ENCODE results near the gene MYOC. TPM values are rescaled to one million over a fixed set of nuclear protein-coding genes. Genes with fewer than 3 reads are reported as not detected.
A peak's percentile ranks its signal among the peaks of the same experiment; 100 is the strongest.

Gene MYOC
- total RNA-seq, 1 donor from 2014 or later, result 0.69 TPM

DNA sequence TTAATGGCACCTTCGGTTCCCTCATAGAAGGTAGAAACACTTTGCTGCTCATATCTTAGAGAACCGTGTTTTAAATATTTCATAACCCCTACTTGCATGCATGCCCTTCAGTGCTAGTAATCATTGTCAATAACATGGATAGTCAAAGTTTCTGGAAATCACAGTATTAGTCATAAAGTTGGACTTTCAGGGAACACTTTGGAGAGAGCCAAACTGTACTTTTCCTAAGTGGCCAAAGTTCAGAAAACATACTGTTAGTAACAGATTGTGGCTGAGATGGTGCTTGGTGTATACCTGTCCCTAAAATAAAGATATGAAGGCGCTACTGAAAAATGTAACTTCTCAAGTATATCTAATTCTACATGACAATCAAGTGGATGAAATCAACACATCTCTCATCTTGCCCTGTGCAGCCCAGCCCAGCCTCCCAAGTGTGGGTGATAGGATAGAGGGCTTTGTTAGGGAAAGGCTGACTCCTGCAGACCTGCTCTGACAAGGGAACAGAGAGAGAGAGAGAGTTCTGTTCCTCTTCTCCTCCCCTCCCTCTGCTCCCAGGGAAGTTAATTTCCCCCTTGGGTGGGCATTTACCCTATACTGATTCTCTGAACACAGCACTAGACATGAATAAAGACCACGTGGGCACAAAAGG, 14.4 kb downstream of the MYOC start:
- TF ChIP-seq, protein P1, sequence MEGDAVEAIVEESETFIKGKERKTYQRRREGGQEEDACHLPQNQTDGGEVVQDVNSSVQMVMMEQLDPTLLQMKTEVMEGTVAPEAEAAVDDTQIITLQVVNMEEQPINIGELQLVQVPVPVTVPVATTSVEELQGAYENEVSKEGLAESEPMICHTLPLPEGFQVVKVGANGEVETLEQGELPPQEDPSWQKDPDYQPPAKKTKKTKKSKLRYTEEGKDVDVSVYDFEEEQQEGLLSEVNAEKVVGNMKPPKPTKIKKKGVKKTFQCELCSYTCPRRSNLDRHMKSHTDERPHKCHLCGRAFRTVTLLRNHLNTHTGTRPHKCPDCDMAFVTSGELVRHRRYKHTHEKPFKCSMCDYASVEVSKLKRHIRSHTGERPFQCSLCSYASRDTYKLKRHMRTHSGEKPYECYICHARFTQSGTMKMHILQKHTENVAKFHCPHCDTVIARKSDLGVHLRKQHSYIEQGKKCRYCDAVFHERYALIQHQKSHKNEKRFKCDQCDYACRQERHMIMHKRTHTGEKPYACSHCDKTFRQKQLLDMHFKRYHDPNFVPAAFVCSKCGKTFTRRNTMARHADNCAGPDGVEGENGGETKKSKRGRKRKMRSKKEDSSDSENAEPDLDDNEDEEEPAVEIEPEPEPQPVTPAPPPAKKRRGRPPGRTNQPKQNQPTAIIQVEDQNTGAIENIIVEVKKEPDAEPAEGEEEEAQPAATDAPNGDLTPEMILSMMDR (IDR thresholded peaks at IDR 0.05), result no peak
- DNase-seq (no peak), ATAC-seq (peak; percentile 49)
- H3K9me3 ChIP-seq, result no peaks in the 10 kb centered on the region
- H3K27me3 ChIP-seq, result no peaks in the 10 kb centered on the region
- H3K4me3 ChIP-seq, result no peak overlapping the region
- H3K27ac ChIP-seq, result no peak overlapping the region
- intact Hi-C loops (cut with DNase I), result no loop called here
- no peaks in the 10 kb centered on the region for H3K36me3 ChIP-seq
- H3K4me1 ChIP-seq, result no peaks in the 10 kb centered on the region

DNA sequence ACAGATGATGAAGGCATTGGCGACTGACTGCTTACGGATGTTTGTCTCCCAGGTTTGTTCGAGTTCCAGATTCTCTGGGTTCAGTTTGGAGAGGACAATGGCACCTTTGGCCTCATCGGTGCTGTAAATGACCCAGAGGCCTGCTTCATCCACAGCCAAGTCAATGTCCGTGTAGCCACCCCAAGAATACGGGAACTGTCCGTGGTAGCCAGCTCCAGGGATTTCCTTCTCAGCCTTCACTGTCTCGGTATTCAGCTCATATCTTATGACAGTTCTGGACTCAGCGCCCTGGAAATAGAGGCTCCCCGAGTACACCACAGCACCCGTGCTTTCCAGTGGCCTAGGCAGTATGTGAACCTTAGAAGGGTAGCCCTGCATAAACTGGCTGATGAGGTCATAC, 16.3 kb downstream of the MYOC start:
- no peaks in the 10 kb centered on the region for H3K36me3 ChIP-seq
- H3K4me1 ChIP-seq, result no peaks in the 10 kb centered on the region
- intact Hi-C loops (cut with DNase I), result no loop called here
- ATAC-seq (no peak), DNase-seq (no peak)
- TF ChIP-seq, protein P1 (IDR thresholded peaks at IDR 0.05), result no peak
- H3K27me3 ChIP-seq, result no peaks in the 10 kb centered on the region
- H3K4me3 ChIP-seq, result no peak overlapping the region
- H3K9me3 ChIP-seq, result no peaks in the 10 kb centered on the region
- no peak overlapping the region for H3K27ac ChIP-seq

DNA sequence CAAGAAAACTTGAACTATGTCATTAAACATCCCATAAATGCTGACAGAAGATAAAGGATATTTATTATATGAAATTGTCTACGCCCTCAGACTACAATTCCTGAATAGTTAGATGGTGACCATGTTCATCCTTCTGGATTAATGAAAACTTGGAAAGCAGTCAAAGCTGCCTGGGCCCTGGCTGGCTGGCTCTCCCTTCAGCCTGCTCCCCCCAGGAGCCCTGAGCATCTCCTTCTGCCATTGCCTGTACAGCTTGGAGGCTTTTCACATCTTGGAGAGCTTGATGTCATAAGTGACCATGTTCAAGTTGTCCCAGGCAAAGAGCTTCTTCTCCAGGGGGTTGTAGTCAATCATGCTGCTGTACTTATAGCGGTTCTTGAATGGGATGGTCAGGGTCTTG, 16.8 kb downstream of the MYOC start:
- Histone ChIP-seq H3K9me3 (no peaks in the 10 kb centered on the region), H3K27ac (no peak overlapping the region), H3K4me1 (no peaks in the 10 kb centered on the region), H3K36me3 (no peaks in the 10 kb centered on the region), H3K27me3 (no peaks in the 10 kb centered on the region), H3K4me3 (no peak overlapping the region)
- ATAC-seq, result no peak
- intact Hi-C loops (cut with DNase I), result no loop called here
- TF ChIP-seq, protein P1 (IDR thresholded peaks at IDR 0.05), result no peak
- no peak for DNase-seq

DNA sequence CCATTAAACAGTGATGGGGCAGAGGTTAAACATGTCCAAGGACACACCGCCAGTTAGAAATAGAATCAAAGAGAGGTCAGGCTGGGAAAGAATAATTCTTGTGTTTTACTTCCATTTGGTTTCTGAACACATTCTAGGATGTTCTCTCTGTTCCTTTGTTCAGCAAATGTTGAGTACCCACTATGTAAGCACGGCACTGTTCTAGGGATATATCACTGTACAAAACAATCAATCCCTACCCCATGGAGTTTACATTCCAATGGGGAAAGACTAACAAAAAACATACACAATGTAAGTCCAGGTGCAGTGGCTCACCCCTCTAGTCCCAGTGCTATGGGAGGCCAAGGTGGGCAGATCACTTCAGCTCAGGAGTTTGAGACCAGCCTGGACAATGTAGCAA, 24.3 kb downstream of the MYOC start:
- no peak for DNase-seq
- TF ChIP-seq, protein P1 (IDR thresholded peaks at IDR 0.05), result no peak
- intact Hi-C loops (cut with DNase I), result no loop called here

DNA sequence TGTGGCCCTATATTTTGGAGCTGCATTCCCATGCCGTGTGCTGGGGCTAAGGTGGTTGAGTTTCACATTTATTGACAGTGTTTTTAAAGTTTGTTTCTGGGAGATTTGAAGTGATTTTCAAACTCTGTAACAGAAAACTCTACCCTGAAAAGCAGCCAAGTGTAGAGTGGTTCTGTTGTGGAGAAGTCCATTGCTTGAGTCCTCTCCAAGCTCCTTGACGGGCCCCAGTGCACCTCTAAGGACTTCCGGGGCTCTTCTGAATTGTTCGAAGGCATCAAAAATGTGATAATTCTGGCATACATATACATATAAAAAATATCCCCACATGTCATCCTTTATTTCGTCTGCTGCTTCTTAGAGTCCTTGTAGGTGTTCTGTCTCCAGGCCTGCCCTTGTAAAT, 25.5 kb downstream of the MYOC start:
- peak; percentile 50 for ATAC-seq

More for the DNA sequence above, 24.3 kb downstream of the MYOC start:
- H3K4me3 ChIP-seq, result no peak overlapping the region
- H3K36me3 ChIP-seq, result no peaks in the 10 kb centered on the region
- H3K27ac ChIP-seq, result no peak overlapping the region
- no peaks in the 10 kb centered on the region for H3K9me3 ChIP-seq
- H3K27me3 ChIP-seq, result no peaks in the 10 kb centered on the region
- H3K4me1 ChIP-seq, result no peaks in the 10 kb centered on the region
- no peak for ATAC-seq

More for the DNA sequence above, 25.5 kb downstream of the MYOC start:
- DNase-seq, result no peak
- no peaks in the 10 kb centered on the region for H3K36me3 ChIP-seq
- no peak overlapping the region for H3K4me3 ChIP-seq
- H3K27me3 ChIP-seq, result no peaks in the 10 kb centered on the region
- no peaks in the 10 kb centered on the region for H3K9me3 ChIP-seq
- H3K27ac ChIP-seq, result no peak overlapping the region
- no peaks in the 10 kb centered on the region for H3K4me1 ChIP-seq
- intact Hi-C loops (cut with DNase I), result no loop called here
- TF ChIP-seq, protein P1 (IDR thresholded peaks at IDR 0.05), result no peak
